ENCODE results near the gene KCNIP4. TPM values are rescaled to one million over a fixed set of nuclear protein-coding genes. Genes with fewer than 3 reads are reported as not detected.

Gene KCNIP4
- total and polyA plus RNA-seq, 2 experiments from 2014 or later = 0.65 TPM; not detected in 1

- DNase-seq = no peak
- Histone ChIP-seq H3K4me2 (ENCODE audit: unreplicated experiment) (no peak overlapping the region), H3K9ac (no peak overlapping the region), H3K9me2 (ENCODE audit: insufficient read depth) (no peaks in the 10 kb centered on the region), H3K27ac (no peak overlapping the region), H3K9me3 (ENCODE audit: low read depth) (no peaks in the 10 kb centered on the region), H3F3A (ENCODE audit: insufficient read depth) (no peaks in the 10 kb centered on the region), H2AFZ (no peak overlapping the region), H4K20me1 (ENCODE audit: insufficient read depth) (no peaks in the 10 kb centered on the region), H3K36me3 (ENCODE audit: low read depth) (no peaks in the 10 kb centered on the region), H3K4me3 (no peak overlapping the region), H3K79me2 (ENCODE audit: insufficient read depth) (no peaks in the 10 kb centered on the region), H3K27me3 (replicated peaks; ENCODE audit: insufficient read depth) (no peaks in the 10 kb centered on the region), H3K4me1 (ENCODE audit: insufficient read depth) (no peaks in the 10 kb centered on the region)
- in situ Hi-C loops (cut with MboI) = loop anchor here (25.0 kb wide), 1 partner anchor 377 kb away; no protein-coding TSS in a partner anchor
- WGBS, 2 experiments (ENCODE audit: low coverage in 1 of 2, low lambda C conversion rate in 2 of 2, missing lambda C conversion rate in 2 of 2) = 22 to 24% methylated on average over 4 of the region's 4 CpGs
- TF ChIP-seq EZH2phosphoT487 (IDR thresholded peaks at IDR 0.05; ENCODE audit: insufficient read depth, low read depth) (no peak), EZH2 (IDR thresholded peaks at IDR 0.05; ENCODE audit: insufficient read depth, poor library complexity, severe bottlenecking) (no peak)
Measured at GRCh38 chr4:21139327-21139726, 809.2 kb downstream of the KCNIP4 start.

DNA sequence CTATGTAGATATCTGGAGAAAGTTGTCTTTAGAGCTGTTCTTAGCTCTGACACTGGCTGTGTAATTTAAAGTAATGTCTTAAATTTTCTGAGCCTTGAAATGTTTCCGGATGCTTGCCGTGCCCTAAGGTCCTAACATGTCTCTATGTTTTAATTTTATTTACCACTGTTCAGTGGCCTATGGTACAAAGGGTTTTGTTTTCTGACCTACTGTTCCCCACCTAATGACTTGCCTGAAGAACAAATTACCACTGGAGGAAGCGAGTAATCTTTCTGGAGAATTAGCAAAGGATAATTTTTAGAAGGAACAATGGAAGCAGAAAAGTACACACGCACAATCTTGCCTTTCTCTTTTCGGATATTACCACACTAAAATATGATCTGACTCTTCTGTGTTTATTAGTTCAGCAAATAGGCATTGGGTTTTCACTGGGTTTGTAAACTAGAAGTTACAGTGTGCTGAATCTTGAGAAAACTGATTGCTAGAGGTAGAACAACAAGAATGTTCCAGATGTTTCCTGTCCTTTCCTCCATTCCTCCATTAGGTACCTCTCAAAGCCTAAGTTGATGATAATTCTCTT lies 812.4 kb downstream of the KCNIP4 start:
- H3K27ac ChIP-seq = no peak overlapping the region
- H3K79me2 ChIP-seq (ENCODE audit: insufficient read depth) = no peaks in the 10 kb centered on the region
- H3K4me1 ChIP-seq (ENCODE audit: insufficient read depth) = no peaks in the 10 kb centered on the region
- H3K4me3 ChIP-seq = no peak overlapping the region
- H3K4me2 ChIP-seq (ENCODE audit: unreplicated experiment) = no peak overlapping the region
- no peak for DNase-seq
- H3K36me3 ChIP-seq (ENCODE audit: low read depth) = no peaks in the 10 kb centered on the region
- no peak overlapping the region for H3K9ac ChIP-seq
- H3K9me2 ChIP-seq (ENCODE audit: insufficient read depth) = no peaks in the 10 kb centered on the region
- no peaks in the 10 kb centered on the region for H3K27me3 ChIP-seq (replicated peaks; ENCODE audit: insufficient read depth)
- H3K9me3 ChIP-seq (ENCODE audit: low read depth) = no peaks in the 10 kb centered on the region
- TF ChIP-seq EZH2 (IDR thresholded peaks at IDR 0.05; ENCODE audit: insufficient read depth, poor library complexity, severe bottlenecking) = no peak
- no peaks in the 10 kb centered on the region for H3F3A ChIP-seq (ENCODE audit: insufficient read depth)
- in situ Hi-C loops (cut with MboI) = loop anchor here (25.0 kb wide), 1 partner anchor 374 kb away; no protein-coding TSS in a partner anchor
- 38 to 44% methylated on average over 5 of the region's 5 CpGs for WGBS, 2 experiments (ENCODE audit: low coverage in 1 of 2, low lambda C conversion rate in 2 of 2, missing lambda C conversion rate in 2 of 2)
- H2AFZ ChIP-seq = no peak overlapping the region
- H4K20me1 ChIP-seq (ENCODE audit: insufficient read depth) = no peaks in the 10 kb centered on the region

DNA sequence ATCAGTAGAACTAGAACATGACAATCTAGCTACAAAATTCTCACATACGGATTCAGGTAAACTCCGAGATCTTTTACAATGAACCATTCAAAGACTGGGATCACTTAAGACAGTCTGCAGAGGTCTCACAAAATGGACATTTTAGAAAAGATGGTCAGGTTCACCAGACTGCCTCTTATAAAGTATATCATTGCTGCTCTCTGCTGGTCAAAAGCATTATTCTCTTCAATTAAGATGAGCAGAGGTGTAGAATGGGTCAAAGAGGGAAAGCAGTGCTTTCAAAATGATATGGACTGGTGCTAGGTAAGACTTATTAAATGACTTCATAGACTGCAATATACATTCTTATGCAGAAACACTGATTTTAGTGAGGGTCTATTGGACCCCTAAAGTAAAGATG lies 813.6 kb downstream of the KCNIP4 start:
- H2AFZ ChIP-seq = no peak overlapping the region
- TF ChIP-seq EZH2phosphoT487 (IDR thresholded peaks at IDR 0.05; ENCODE audit: insufficient read depth, low read depth) (no peak), EZH2 (IDR thresholded peaks at IDR 0.05; ENCODE audit: insufficient read depth, poor library complexity, severe bottlenecking) (no peak)
- no peaks in the 10 kb centered on the region for H3K9me2 ChIP-seq (ENCODE audit: insufficient read depth)
- H3F3A ChIP-seq (ENCODE audit: insufficient read depth) = no peaks in the 10 kb centered on the region
- H3K36me3 ChIP-seq (ENCODE audit: low read depth) = no peaks in the 10 kb centered on the region
- H3K4me2 ChIP-seq (ENCODE audit: unreplicated experiment) = no peak overlapping the region
- H3K27me3 ChIP-seq (replicated peaks; ENCODE audit: insufficient read depth) = no peaks in the 10 kb centered on the region
- H3K9ac ChIP-seq = no peak overlapping the region
- no peaks in the 10 kb centered on the region for H3K4me1 ChIP-seq (ENCODE audit: insufficient read depth)
- H4K20me1 ChIP-seq (ENCODE audit: insufficient read depth) = no peaks in the 10 kb centered on the region
- WGBS, 2 experiments (ENCODE audit: low coverage in 1 of 2, low lambda C conversion rate in 2 of 2, missing lambda C conversion rate in 2 of 2) = 27 to 29% methylated on average over 2 of the region's 2 CpGs
- H3K79me2 ChIP-seq (ENCODE audit: insufficient read depth) = no peaks in the 10 kb centered on the region
- in situ Hi-C loops (cut with MboI) = loop anchor here (25.0 kb wide), 1 partner anchor 373 kb away; no protein-coding TSS in a partner anchor
- peak; percentile 61 for DNase-seq
- no peak overlapping the region for H3K27ac ChIP-seq
- no peak overlapping the region for H3K4me3 ChIP-seq
- no peaks in the 10 kb centered on the region for H3K9me3 ChIP-seq (ENCODE audit: low read depth)

- Histone ChIP-seq H2AFZ (no peak overlapping the region), H3K4me3 (no peak overlapping the region), H3F3A (ENCODE audit: insufficient read depth) (no peaks in the 10 kb centered on the region), H3K27me3 (replicated peaks; ENCODE audit: insufficient read depth) (no peaks in the 10 kb centered on the region), H4K20me1 (ENCODE audit: insufficient read depth) (no peaks in the 10 kb centered on the region), H3K4me1 (ENCODE audit: insufficient read depth) (no peaks in the 10 kb centered on the region), H3K79me2 (ENCODE audit: insufficient read depth) (no peaks in the 10 kb centered on the region), H3K36me3 (ENCODE audit: low read depth) (no peaks in the 10 kb centered on the region), H3K4me2 (ENCODE audit: unreplicated experiment) (no peak overlapping the region), H3K9me2 (ENCODE audit: insufficient read depth) (no peaks in the 10 kb centered on the region), H3K27ac (no peak overlapping the region), H3K9ac (no peak overlapping the region), H3K9me3 (ENCODE audit: low read depth) (no peaks in the 10 kb centered on the region)
- DNase-seq = no peak
- TF ChIP-seq EZH2 (IDR thresholded peaks at IDR 0.05; ENCODE audit: insufficient read depth, poor library complexity, severe bottlenecking) = no peak
- TF ChIP-seq EZH2phosphoT487 (IDR thresholded peaks at IDR 0.05; ENCODE audit: insufficient read depth, low read depth) = no peak
- in situ Hi-C loops (cut with MboI) = loop anchor here (25.0 kb wide), 1 partner anchor 368 kb away; no protein-coding TSS in a partner anchor
Measured at GRCh38 chr4:21130606-21131005, 818.0 kb downstream of the KCNIP4 start.

All from GM23248 (cell line).